Keratinocyte (primary cell): ENCODE measurements around the gene RPL37A. TPM values are rescaled to one million over a fixed set of nuclear protein-coding genes. Genes with fewer than 3 reads are reported as not detected.

ENCODE experiments used
- DNase-seq: peaks from one replicate; pipeline ENCODE4 v3.0.0-alpha.2; 2011; ENCODE audit warnings: low read depth, missing footprints, low spot score
- FAIRE-seq: peaks from 2 replicates; lab custom pipeline; 2011; peaks lifted over from hg19 to GRCh38; lab: Jason Lieb, UNC
- H2AFZ ChIP-seq: 2 replicates; pipeline ENCODE4 v1.6.0; 2012; ENCODE audit warnings: low read length, control low read depth, inconsistent platforms; ENCODE audit not compliant: control insufficient read depth
- H3K27ac ChIP-seq: 2 replicates; pipeline ENCODE4 v1.5.1; 2011; ENCODE audit warnings: low read length; ENCODE audit not compliant: control insufficient read depth, insufficient read depth
- H3K27me3 ChIP-seq: 3 replicates; pipeline ENCODE4 v1.6.0; 2011; ENCODE audit warnings: low read length; ENCODE audit not compliant: control insufficient read depth, insufficient read depth; ENCODE audit errors: extremely low read depth
- H3K36me3 ChIP-seq, 2 experiments: 2 replicates in 1 of 2; 3 replicates in 1 of 2; pipeline ENCODE4 v1.5.1; 2011; ENCODE audit warnings: low read length in 2 of 2, mild to moderate bottlenecking in 1 of 2; ENCODE audit not compliant: control insufficient read depth in 2 of 2, insufficient read depth in 2 of 2; ENCODE audit errors: extremely low read depth in 1 of 2
- H3K4me1 ChIP-seq: 3 replicates; pipeline ENCODE4 v1.5.1; 2011; ENCODE audit warnings: low read length; ENCODE audit not compliant: control insufficient read depth, insufficient read depth; ENCODE audit errors: extremely low read depth
- H3K4me2 ChIP-seq: 3 replicates; pipeline ENCODE4 v1.6.0; 2011; ENCODE audit warnings: low read depth, low read length; ENCODE audit not compliant: control insufficient read depth, insufficient read depth; ENCODE audit errors: extremely low read depth
- H3K4me3 ChIP-seq, 3 experiments: fragments of 200-600 bp in 1 of 3; sonication (generic) in 1 of 3; 2 replicates in 2 of 3; 3 replicates in 1 of 3; pipeline ENCODE4 v1.5.1; 2011 to 2016; ENCODE audit warnings: low read length in 3 of 3, mild to moderate bottlenecking in 3 of 3, control low read depth in 2 of 3, inconsistent platforms in 1 of 3, low read depth in 1 of 3, mixed read lengths in 1 of 3, mixed run types in 1 of 3, moderate library complexity in 1 of 3; ENCODE audit not compliant: control insufficient read depth in 2 of 3, insufficient read depth in 2 of 3; ENCODE audit errors: extremely low read depth in 1 of 3
- H3K79me2 ChIP-seq: 2 replicates; pipeline ENCODE4 v1.6.0; 2012; ENCODE audit warnings: low read length; ENCODE audit not compliant: control insufficient read depth, insufficient read depth
- H3K9ac ChIP-seq: 3 replicates; pipeline ENCODE4 v1.6.0; 2011; ENCODE audit warnings: low read length; ENCODE audit not compliant: control insufficient read depth, insufficient read depth; ENCODE audit errors: extremely low read depth
- H3K9me1 ChIP-seq: 3 replicates; pipeline ENCODE4 v1.6.0; 2011; ENCODE audit warnings: low read length; ENCODE audit not compliant: control insufficient read depth, insufficient read depth; ENCODE audit errors: extremely low read depth
- H3K9me3 ChIP-seq: 2 replicates; pipeline ENCODE4 v1.5.1; 2012; ENCODE audit warnings: low read depth, low read length; ENCODE audit not compliant: control insufficient read depth
- H4K20me1 ChIP-seq: 3 replicates; pipeline ENCODE4 v1.6.0; 2011; ENCODE audit warnings: low read length; ENCODE audit not compliant: control insufficient read depth, insufficient read depth; ENCODE audit errors: extremely low read depth
- CTCF ChIP-seq, 3 experiments: IDR thresholded peaks in 1 of 3; conservative IDR thresholded peaks in 1 of 3; optimal IDR thresholded peaks in 1 of 3; 2 replicates in 2 of 3; 3 replicates in 1 of 3; pipeline versions ENCODE3 to v1.5.1; 2011; ENCODE audit warnings: low read length in 3 of 3, mild to moderate bottlenecking in 3 of 3, moderate library complexity in 2 of 3, control low read depth in 1 of 3, inconsistent platforms in 1 of 3; ENCODE audit not compliant: insufficient read depth in 2 of 3; ENCODE audit errors: extremely low read depth in 1 of 3
- EZH2 ChIP-seq: IDR thresholded peaks from one replicate; pipeline ENCODE4 v1.6.1; 2012; ENCODE audit warnings: inconsistent platforms, mild to moderate bottlenecking, low read length, moderate library complexity
- dilution Hi-C: fragments of 300-500 bp; cut with MboI; formaldehyde crosslinking; loops from one replicate; pipeline ENCODE4 v1.7.0; 2020; ENCODE audit warnings: low sequenced_read_pairs; ENCODE audit not compliant: extremely low pct_ligation_motif_present
- polyA plus RNA-seq, 5 experiments: library from polyadenylated mRNA; depleted of rRNA in 3 of 5; stranded (reverse) in 3 of 5; stranded (forward) in 1 of 5; unstranded in 1 of 5; fragments of >200 nt; gene quantifications; 1 replicate in 1 of 5; 2 replicates in 3 of 5; 3 replicates in 1 of 5; pipeline versions ENCODE4 v1.2.1 to v1.2.3, GENCODE V29; 2011 to 2012; ENCODE audit warnings: missing spikeins in 2 of 5, low read depth in 1 of 5, low replicate concordance in 1 of 5

RPL37A gene
- polyA plus RNA-seq, 1 donor (not counting 4 experiments of a cell fraction or from before 2014, with no cell fraction given) = 4,257 TPM

- dilution Hi-C loops = no loop called here
- Histone ChIP-seq H3K9me1 (no peaks in the 10 kb centered on the region), H3K27me3 (no peaks in the 10 kb centered on the region), H3K4me3 (no peak overlapping the region), H3K9ac (no peak overlapping the region), H2AFZ (no peak overlapping the region), H3K4me1 (no peaks in the 10 kb centered on the region), H3K4me2 (no peak overlapping the region), H3K79me2 (peaks cover 10% of the 10 kb centered on the region), H3K9me3 (no peaks in the 10 kb centered on the region), H4K20me1 (peaks cover 10% of the 10 kb centered on the region), H3K36me3 (peaks cover 15 to 30% of the 10 kb centered on the region in 2 experiments), H3K27ac (no peak overlapping the region)
- no peak for FAIRE-seq
- no peak for TF ChIP-seq CTCF (optimal IDR thresholded peaks at IDR 0.05 in 1 of 3, IDR thresholded peaks at IDR 0.05 in 1 of 3, conservative IDR thresholded peaks at IDR 0.05 in 1 of 3; ENCODE audit: extremely low read depth in 1 of 3, insufficient read depth in 2 of 3, low read length in 3 of 3)
- no peak for TF ChIP-seq EZH2
- DNase-seq = no peak
These were observed 8.8 kb downstream of the RPL37A start for GRCh38 chr2:216507220-216508160.

- Histone ChIP-seq H3K79me2 (peaks cover 3% of the 10 kb centered on the region), H3K9me3 (no peaks in the 10 kb centered on the region), H3K4me2 (no peak overlapping the region), H3K27me3 (no peaks in the 10 kb centered on the region), H3K27ac (no peak overlapping the region), H3K36me3 (peaks cover 9 to 22% of the 10 kb centered on the region in 2 experiments), H2AFZ (no peak overlapping the region), H4K20me1 (peaks cover 7% of the 10 kb centered on the region), H3K4me3 (no peak overlapping the region), H3K4me1 (no peaks in the 10 kb centered on the region), H3K9ac (no peak overlapping the region), H3K9me1 (no peaks in the 10 kb centered on the region)
- DNase-seq (no peak), FAIRE-seq (no peak)
- dilution Hi-C loops = no loop called here
- TF ChIP-seq CTCF (optimal IDR thresholded peaks at IDR 0.05 in 1 of 3, IDR thresholded peaks at IDR 0.05 in 1 of 3, conservative IDR thresholded peaks at IDR 0.05 in 1 of 3; ENCODE audit: extremely low read depth in 1 of 3, insufficient read depth in 2 of 3, low read length in 3 of 3) (no peak), EZH2 (no peak)
These were observed 9.6 kb downstream of the RPL37A start for GRCh38 chr2:216508229-216508628.
